HCT116 (cell line): ENCODE data around the gene RASSF7. TPM values are rescaled to one million over a fixed set of nuclear protein-coding genes. Genes with fewer than 3 reads are reported as not detected.

Experiments used
- ATAC-seq: fragments of 200-7000 bp; cut with Tn5 transposase; 2 replicates; pipeline ENCODE4 v1.9.1; 2020; ENCODE audit warnings: mild to moderate bottlenecking, moderate library complexity
- BruUV-seq: library from RNA; stranded (reverse); fragments of 400-500 nt; replicated peaks from 2 replicates; lab custom pipeline; 2021; lab: Mats Ljungman, UMichigan
- CTCF ChIA-PET: fragments of 300-600 bp; sonication (Branson Sonifier 250); formaldehyde crosslinking; loops from one replicate; lab custom pipeline; 2021; ENCODE audit warnings: antibody characterized with exemption; lab: Charles Lee
- POLR2A ChIA-PET: fragments of 300-600, 350-600 bp; sonication (Branson Sonifier 250); formaldehyde crosslinking; loops from one replicate; lab custom pipeline; 2021; ENCODE audit warnings: antibody characterized with exemption; lab: Charles Lee
- RAD21 ChIA-PET, 2 experiments: fragments of 300-600 bp; sonication (Branson Sonifier 250); formaldehyde crosslinking; loops; one replicate each; lab custom pipeline; 2023; ENCODE audit warnings: low total read pairs in 2 of 2; ENCODE audit not compliant: uncharacterized antibody in 2 of 2, unreplicated experiment in 2 of 2, low non-redundant PET in 1 of 2; lab: Charles Lee
- DNase-seq: peaks from one replicate; pipeline ENCODE4 v3.0.0-alpha.2; 2010; ENCODE audit warnings: low read depth, low spot score
- H2AFZ ChIP-seq: fragments of 200-600 bp; shearing (Covaris generic), sonication (generic); 2 replicates; pipeline ENCODE4 v1.6.1; 2017; ENCODE audit warnings: low read depth, mixed run types, mixed read lengths, antibody characterized with exemption, low read length; ENCODE audit not compliant: poor library complexity, severe bottlenecking
- H3K27ac ChIP-seq: 2 replicates; pipeline ENCODE4 v1.5.1; 2012; ENCODE audit warnings: low read depth, low read length
- H3K27me3 ChIP-seq: fragments of 200-600 bp; sonication (generic); 2 replicates; pipeline ENCODE4 v1.6.1; 2016; ENCODE audit warnings: mixed run types, low read length, mixed read lengths; ENCODE audit not compliant: insufficient read depth
- H3K36me3 ChIP-seq, 2 experiments: fragments of 200-500 bp in 1 of 2; fragments of 200-600 bp in 1 of 2; sonication (Bioruptor generic) in 1 of 2; sonication (generic) in 1 of 2; 2 replicates each; pipeline versions ENCODE4 v1.5.1 to v1.6.1; 2014 to 2016; ENCODE audit warnings: low read length in 2 of 2, inconsistent platforms in 1 of 2, mixed read lengths in 1 of 2, mixed run types in 1 of 2; ENCODE audit not compliant: insufficient read depth in 2 of 2, control insufficient read depth in 1 of 2
- H3K4me1 ChIP-seq, 2 experiments: fragments of 200-600 bp in 1 of 2; sonication (generic) in 1 of 2; 2 replicates each; pipeline versions ENCODE4 v1.5.1 to v1.6.1; 2012 to 2017; ENCODE audit warnings: low read length in 2 of 2, inconsistent platforms in 1 of 2, mild to moderate bottlenecking in 1 of 2, mixed read lengths in 1 of 2, mixed run types in 1 of 2, moderate library complexity in 1 of 2; ENCODE audit not compliant: insufficient read depth in 2 of 2, control insufficient read depth in 1 of 2
- H3K4me2 ChIP-seq: fragments of 200-600 bp; sonication (generic); 2 replicates; pipeline ENCODE4 v1.6.1; 2017; ENCODE audit warnings: mixed run types, low read length, mixed read lengths
- H3K4me3 ChIP-seq, 2 experiments: fragments of 200-600 bp in 1 of 2; sonication (generic) in 1 of 2; replicated peaks in 1 of 2; 2 replicates each; pipeline ENCODE4 v1.5.1; 2011 to 2016; ENCODE audit warnings: low read length in 2 of 2, control low read depth in 1 of 2, low read depth in 1 of 2, mild to moderate bottlenecking in 1 of 2, mixed read lengths in 1 of 2, mixed run types in 1 of 2
- H3K79me2 ChIP-seq: fragments of 200-600 bp; sonication (generic); 2 replicates; pipeline ENCODE4 v1.6.1; 2017; ENCODE audit warnings: mild to moderate bottlenecking, mixed run types, low read length, moderate library complexity, mixed read lengths; ENCODE audit not compliant: insufficient read depth
- H3K9ac ChIP-seq: fragments of 200-600 bp; sonication (generic); 2 replicates; pipeline ENCODE4 v1.6.1; 2016; ENCODE audit warnings: low read length, mixed read lengths
- H3K9me2 ChIP-seq: fragments of 200-600 bp; sonication (generic), shearing (Covaris generic); 2 replicates; pipeline ENCODE4 v1.6.1; 2017; ENCODE audit warnings: mixed run types, mild to moderate bottlenecking, moderate library complexity; ENCODE audit not compliant: insufficient read depth
- H3K9me3 ChIP-seq, 2 experiments: fragments of 200-500 bp in 1 of 2; fragments of 200-600 bp in 1 of 2; sonication (Bioruptor generic) in 1 of 2; sonication (generic) in 1 of 2; 2 replicates each; pipeline ENCODE4 v1.6.1; 2014 to 2017; ENCODE audit warnings: low read length in 2 of 2, mixed read lengths in 2 of 2, inconsistent platforms in 1 of 2, low read depth in 1 of 2, mild to moderate bottlenecking in 1 of 2, mixed run types in 1 of 2, moderate library complexity in 1 of 2; ENCODE audit not compliant: control insufficient read depth in 1 of 2, insufficient read depth in 1 of 2
- H4K20me1 ChIP-seq: fragments of 200-600 bp; sonication (generic), shearing (Covaris generic); 2 replicates; pipeline ENCODE4 v1.6.1; 2017; ENCODE audit warnings: mixed run types, mild to moderate bottlenecking, moderate library complexity; ENCODE audit not compliant: insufficient read depth
- CBX3 ChIP-seq: IDR thresholded peaks from 2 replicates; pipeline ENCODE4 v1.6.1; 2012; ENCODE audit warnings: low read depth
- CTCF ChIP-seq, 3 experiments: fragments of 200-600 bp in 1 of 3; sonication (generic) in 1 of 3; IDR thresholded peaks in 2 of 3; conservative IDR thresholded peaks in 1 of 3; 2 replicates each; pipeline ENCODE4 v1.5.1; 2012 to 2017; ENCODE audit warnings: low read depth in 2 of 3, low read length in 2 of 3, antibody characterized with exemption in 1 of 3, borderline replicate concordance in 1 of 3, control low read depth in 1 of 3, mild to moderate bottlenecking in 1 of 3, mixed read lengths in 1 of 3, mixed run types in 1 of 3, moderate library complexity in 1 of 3; ENCODE audit not compliant: insufficient read depth in 1 of 3
- EGR1 ChIP-seq: IDR thresholded peaks from 2 replicates; pipeline ENCODE4 v1.6.1; 2012; ENCODE audit warnings: low read depth
- ELF1 ChIP-seq: IDR thresholded peaks from 2 replicates; pipeline ENCODE4 v1.6.1; 2012; ENCODE audit warnings: low read depth, borderline replicate concordance
- EZH2phosphoT487 ChIP-seq: fragments of 200-600 bp; IDR thresholded peaks from 2 replicates; pipeline ENCODE4 v1.6.1; 2018; ENCODE audit warnings: antibody characterized with exemption, borderline replicate concordance
- FOSL1 ChIP-seq: IDR thresholded peaks from 2 replicates; pipeline ENCODE4 v1.6.1; 2012; ENCODE audit warnings: low read depth
- JUND ChIP-seq: IDR thresholded peaks from 2 replicates; pipeline ENCODE4 v1.6.1; 2012
- POLR2A ChIP-seq: IDR thresholded peaks from 2 replicates; pipeline ENCODE4 v1.7.0; 2011; ENCODE audit warnings: borderline replicate concordance; ENCODE audit not compliant: insufficient read depth, insufficient read length; ENCODE audit errors: extremely low read depth
- POLR2AphosphoS5 ChIP-seq: IDR thresholded peaks from 2 replicates; pipeline ENCODE4 v1.6.1; 2011; ENCODE audit warnings: mild to moderate bottlenecking, low read depth, low read length, moderate library complexity
- RAD21 ChIP-seq: IDR thresholded peaks from 2 replicates; pipeline ENCODE4 v1.6.1; 2012; ENCODE audit warnings: low read depth, mild to moderate bottlenecking
- REST ChIP-seq: IDR thresholded peaks from 2 replicates; pipeline ENCODE4 v1.6.1; 2012; ENCODE audit warnings: low read depth
- SIN3A ChIP-seq: IDR thresholded peaks from 2 replicates; pipeline ENCODE4 v1.6.1; 2012; ENCODE audit warnings: low read depth
- SP1 ChIP-seq: IDR thresholded peaks from 2 replicates; pipeline ENCODE4 v1.6.1; 2012; ENCODE audit warnings: low read depth
- SRF ChIP-seq: IDR thresholded peaks from 2 replicates; pipeline ENCODE4 v1.6.1; 2012; ENCODE audit warnings: low read depth
- TCF7L2 ChIP-seq: IDR thresholded peaks from 2 replicates; pipeline ENCODE4 v1.7.0; 2011; ENCODE audit warnings: borderline replicate concordance, inconsistent platforms; ENCODE audit not compliant: insufficient read depth, insufficient read length; ENCODE audit errors: extremely low read depth
- ZFX ChIP-seq: fragments of 450-650 bp; IDR thresholded peaks from 2 replicates; pipeline ENCODE4 v1.6.1; 2017
- ZNF274 ChIP-seq: fragments of 200-500 bp; sonication (Bioruptor generic); IDR thresholded peaks from 2 replicates; pipeline ENCODE4 v1.6.1; 2014; ENCODE audit warnings: mild to moderate bottlenecking, low read depth, low read length, inconsistent platforms
- intact Hi-C: fragments of 100-400 bp; cut with micrococcal nuclease; formaldehyde crosslinking; loops from 2 replicates; pipeline ENCODE4 v1.10.0; 2022
- total RNA-seq: library from RNA; stranded (reverse); gene quantifications from one replicate; pipeline ENCODE4 v1.2.1, GENCODE V29; 2021; ENCODE audit not compliant: unreplicated experiment
- TF ChIP-seq, protein P1 (sequence below): IDR thresholded peaks from 2 replicates; pipeline ENCODE4 v1.6.1; 2012
- TF ChIP-seq, protein P2 (sequence below): IDR thresholded peaks from 2 replicates; pipeline ENCODE4 v1.6.1; 2011; ENCODE audit warnings: mild to moderate bottlenecking, low read length, moderate library complexity; ENCODE audit not compliant: insufficient replicate concordance; ENCODE audit errors: extremely low read depth

RASSF7 gene
- total RNA-seq, 1 experiment from 2014 or later: 35.9 TPM

DNA sequence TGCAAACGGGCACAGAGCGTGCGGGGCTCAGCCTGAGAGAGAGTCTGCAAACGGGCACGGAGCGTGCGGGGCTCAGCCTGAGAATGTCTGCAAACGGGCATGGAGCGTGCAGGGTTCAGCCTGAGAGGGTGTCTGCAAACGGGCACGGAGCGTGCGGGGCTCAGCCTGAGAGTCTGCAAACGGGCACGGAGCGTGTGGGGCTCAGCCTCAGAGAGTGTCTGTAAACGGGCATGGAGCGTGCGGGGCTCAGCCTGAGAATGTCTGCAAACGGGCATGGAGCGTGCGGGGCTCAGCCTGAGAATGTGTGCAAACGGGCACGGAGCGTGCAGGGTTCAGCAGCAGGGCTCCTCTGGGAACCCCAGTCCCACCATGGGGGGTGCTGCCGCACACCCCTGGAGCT is 29.0 kb downstream of the RASSF7 start (continued):
- TF ChIP-seq SRF (no peak), ZNF274 (no peak), ELF1 (no peak), SIN3A (no peak), TCF7L2 (no peak), POLR2A (no peak), REST (no peak), EGR1 (no peak)

DNA sequence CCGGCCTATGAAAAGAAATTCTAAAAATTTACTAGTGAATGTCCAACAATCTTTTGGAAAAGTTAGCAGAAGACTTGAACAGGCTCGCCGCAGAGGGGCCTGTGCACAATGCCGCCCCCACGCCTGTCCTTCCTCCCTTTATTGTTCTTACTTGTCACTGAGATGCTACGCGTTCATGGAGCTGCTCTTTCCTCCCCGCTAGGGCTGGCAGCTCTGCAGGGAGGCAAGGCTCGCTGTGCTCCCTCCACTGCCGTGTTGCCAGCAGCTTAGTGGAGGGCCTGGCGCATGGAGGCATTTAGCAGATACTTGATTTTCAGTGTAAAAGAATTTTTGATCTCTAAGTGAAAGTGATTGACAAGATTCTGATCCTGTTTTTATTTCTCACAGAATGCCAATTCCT is 30.2 kb downstream of the RASSF7 start:
- no peak overlapping the region for H3K27ac ChIP-seq
- RAD21 ChIA-PET: interaction anchor here in 1 of 2 experiments (0.7 kb wide), 1 partner anchor 116 kb away, joined by 3 read pairs; no protein-coding TSS in a partner anchor
- H3K79me2 ChIP-seq: peaks cover 88% of the 10 kb centered on the region
- POLR2A ChIA-PET: no interaction called here
- no TSS peak for BruUV-seq
- no peak overlapping the region for H3K4me2 ChIP-seq
- H4K20me1 ChIP-seq: no peaks in the 10 kb centered on the region
- no peak overlapping the region for H3K9ac ChIP-seq
- no peak overlapping the region for H3K4me3 ChIP-seq
- intact Hi-C loops: no loop called here
- peaks cover 59 to 72% of the 10 kb centered on the region in 2 experiments for H3K36me3 ChIP-seq
- H3K9me2 ChIP-seq: no peaks in the 10 kb centered on the region
- H3K4me1 ChIP-seq: peaks cover 0 to 8% of the 10 kb centered on the region in 2 experiments; a peak in 2 of 4 replicates
- DNase-seq (no peak), ATAC-seq (no peak)
- CTCF ChIA-PET: no interaction called here
- H3K9me3 ChIP-seq: no peaks in the 10 kb centered on the region
- no peaks in the 10 kb centered on the region for H3K27me3 ChIP-seq
- no peak overlapping the region for H2AFZ ChIP-seq
- TF ChIP-seq ZFX (no peak), CBX3 (no peak), TCF7L2 (no peak), ELF1 (no peak), RAD21 (no peak), SP1 (no peak), FOSL1 (no peak), POLR2A (no peak), JUND (no peak), POLR2AphosphoS5 (no peak), SIN3A (no peak), EZH2phosphoT487 (no peak), CTCF (IDR thresholded peaks at IDR 0.05 in 2 of 3, conservative IDR thresholded peaks at IDR 0.05 in 1 of 3; ENCODE audit: borderline replicate concordance in 1 of 3, insufficient read depth in 1 of 3, low read depth in 2 of 3, low read length in 2 of 3) (no peak)
- TF ChIP-seq, protein P1, sequence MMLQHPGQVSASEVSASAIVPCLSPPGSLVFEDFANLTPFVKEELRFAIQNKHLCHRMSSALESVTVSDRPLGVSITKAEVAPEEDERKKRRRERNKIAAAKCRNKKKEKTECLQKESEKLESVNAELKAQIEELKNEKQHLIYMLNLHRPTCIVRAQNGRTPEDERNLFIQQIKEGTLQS: no peak
- TF ChIP-seq, protein P2, sequence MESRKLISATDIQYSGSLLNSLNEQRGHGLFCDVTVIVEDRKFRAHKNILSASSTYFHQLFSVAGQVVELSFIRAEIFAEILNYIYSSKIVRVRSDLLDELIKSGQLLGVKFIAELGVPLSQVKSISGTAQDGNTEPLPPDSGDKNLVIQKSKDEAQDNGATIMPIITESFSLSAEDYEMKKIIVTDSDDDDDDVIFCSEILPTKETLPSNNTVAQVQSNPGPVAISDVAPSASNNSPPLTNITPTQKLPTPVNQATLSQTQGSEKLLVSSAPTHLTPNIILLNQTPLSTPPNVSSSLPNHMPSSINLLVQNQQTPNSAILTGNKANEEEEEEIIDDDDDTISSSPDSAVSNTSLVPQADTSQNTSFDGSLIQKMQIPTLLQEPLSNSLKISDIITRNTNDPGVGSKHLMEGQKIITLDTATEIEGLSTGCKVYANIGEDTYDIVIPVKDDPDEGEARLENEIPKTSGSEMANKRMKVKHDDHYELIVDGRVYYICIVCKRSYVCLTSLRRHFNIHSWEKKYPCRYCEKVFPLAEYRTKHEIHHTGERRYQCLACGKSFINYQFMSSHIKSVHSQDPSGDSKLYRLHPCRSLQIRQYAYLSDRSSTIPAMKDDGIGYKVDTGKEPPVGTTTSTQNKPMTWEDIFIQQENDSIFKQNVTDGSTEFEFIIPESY: no peak
